ENCODE measurements around the gene STX1B. TPM values are rescaled to one million over a fixed set of nuclear protein-coding genes. Genes with fewer than 3 reads are reported as not detected.
A peak's percentile ranks its signal among the peaks of the same experiment; 100 is the strongest.

Gene STX1B
- total RNA-seq, 3 donors from 2014 or later (not counting 1 experiment from before 2014, with no cell fraction given): 0.14 to 1.6 (median 0.32) TPM

DNA sequence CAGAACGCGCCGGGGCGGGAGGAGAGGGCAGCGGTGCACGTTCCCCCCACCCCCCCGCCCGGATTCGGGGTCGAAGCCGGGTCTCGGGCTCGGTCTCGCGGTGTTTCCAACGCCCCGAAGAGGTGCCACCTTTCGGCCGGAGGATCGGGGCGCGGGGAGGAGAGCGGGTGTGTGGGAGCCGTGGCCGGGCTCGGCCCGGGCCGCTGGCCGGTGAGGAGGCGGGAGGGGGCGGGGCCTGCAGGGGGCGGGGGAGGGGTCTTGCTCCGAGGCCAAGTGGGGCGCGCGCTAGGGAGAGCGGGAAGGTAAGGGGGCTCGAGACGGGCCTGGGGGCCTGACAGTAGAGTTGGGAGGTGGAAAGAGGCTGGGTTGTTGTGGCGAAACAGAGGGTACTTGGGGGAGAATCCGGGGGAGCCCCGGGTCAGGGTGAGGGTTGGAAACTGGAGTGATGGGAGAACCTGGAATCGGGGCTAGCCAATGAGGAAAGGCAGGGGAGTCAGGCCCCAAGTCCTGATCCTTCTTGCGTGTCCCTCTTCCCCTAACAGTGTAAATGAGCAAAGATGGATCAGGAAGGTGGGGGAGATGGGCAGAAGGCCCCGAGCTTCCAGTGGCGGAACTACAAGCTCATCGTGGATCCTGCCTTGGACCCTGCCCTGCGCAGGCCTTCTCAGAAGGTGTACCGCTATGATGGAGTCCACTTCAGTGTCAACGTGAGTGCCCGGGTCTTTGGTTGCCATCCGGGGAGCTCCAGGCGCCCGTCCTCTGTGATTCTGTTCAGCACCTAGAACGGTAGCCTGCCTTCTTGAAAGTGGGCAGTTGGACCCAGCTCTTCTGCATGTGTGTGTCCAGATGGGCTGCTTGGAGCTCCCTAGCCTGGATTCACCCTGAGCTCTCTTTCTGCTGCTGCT lies 52.0 kb downstream of the STX1B start:
- H3K27ac Mint-ChIP-seq: peak overlapping the region; percentile 72 to 93
- Histone ChIP-seq H3K4me3 (ENCODE audit: low read length) (peak overlapping the region; percentile 45), H3K9me3 (ENCODE audit: control insufficient read depth, insufficient read depth, low read length) (no peaks in the 10 kb centered on the region), H3K27me3 (ENCODE audit: control insufficient read depth, insufficient read depth, low read length) (no peaks in the 10 kb centered on the region), H3K4me1 (ENCODE audit: control insufficient read depth, insufficient read depth, low read length) (peaks cover 24% of the 10 kb centered on the region), H3K36me3 (ENCODE audit: control insufficient read depth, insufficient read depth, low read length) (peaks cover 41% of the 10 kb centered on the region), H3K27ac (ENCODE audit: low read length) (peak overlapping the region; percentile 16)
- ATAC-seq (peak; percentile 19 to 53 (median 39)), DNase-seq (peak in 1 of 2 donors; percentile 82)
- no peaks in the 10 kb centered on the region for H3K9me3 Mint-ChIP-seq
- no peaks in the 10 kb centered on the region for H3K27me3 Mint-ChIP-seq (ENCODE audit: low read depth in 2 of 2)
- 18% methylated on average over 50 of the region's 55 CpGs for WGBS (ENCODE audit: insufficient coverage)
- H3K36me3 Mint-ChIP-seq: peaks cover 6% of the 10 kb centered on the region
- intact Hi-C loops (cut with micrococcal nuclease): no loop called here
- H3K4me3 Mint-ChIP-seq: peak overlapping the region; percentile 92
- TF ChIP-seq, protein P1, sequence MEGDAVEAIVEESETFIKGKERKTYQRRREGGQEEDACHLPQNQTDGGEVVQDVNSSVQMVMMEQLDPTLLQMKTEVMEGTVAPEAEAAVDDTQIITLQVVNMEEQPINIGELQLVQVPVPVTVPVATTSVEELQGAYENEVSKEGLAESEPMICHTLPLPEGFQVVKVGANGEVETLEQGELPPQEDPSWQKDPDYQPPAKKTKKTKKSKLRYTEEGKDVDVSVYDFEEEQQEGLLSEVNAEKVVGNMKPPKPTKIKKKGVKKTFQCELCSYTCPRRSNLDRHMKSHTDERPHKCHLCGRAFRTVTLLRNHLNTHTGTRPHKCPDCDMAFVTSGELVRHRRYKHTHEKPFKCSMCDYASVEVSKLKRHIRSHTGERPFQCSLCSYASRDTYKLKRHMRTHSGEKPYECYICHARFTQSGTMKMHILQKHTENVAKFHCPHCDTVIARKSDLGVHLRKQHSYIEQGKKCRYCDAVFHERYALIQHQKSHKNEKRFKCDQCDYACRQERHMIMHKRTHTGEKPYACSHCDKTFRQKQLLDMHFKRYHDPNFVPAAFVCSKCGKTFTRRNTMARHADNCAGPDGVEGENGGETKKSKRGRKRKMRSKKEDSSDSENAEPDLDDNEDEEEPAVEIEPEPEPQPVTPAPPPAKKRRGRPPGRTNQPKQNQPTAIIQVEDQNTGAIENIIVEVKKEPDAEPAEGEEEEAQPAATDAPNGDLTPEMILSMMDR (IDR thresholded peaks at IDR 0.05): no peak
- peaks cover 30 to 32% of the 10 kb centered on the region in 2 donors for H3K4me1 Mint-ChIP-seq

DNA sequence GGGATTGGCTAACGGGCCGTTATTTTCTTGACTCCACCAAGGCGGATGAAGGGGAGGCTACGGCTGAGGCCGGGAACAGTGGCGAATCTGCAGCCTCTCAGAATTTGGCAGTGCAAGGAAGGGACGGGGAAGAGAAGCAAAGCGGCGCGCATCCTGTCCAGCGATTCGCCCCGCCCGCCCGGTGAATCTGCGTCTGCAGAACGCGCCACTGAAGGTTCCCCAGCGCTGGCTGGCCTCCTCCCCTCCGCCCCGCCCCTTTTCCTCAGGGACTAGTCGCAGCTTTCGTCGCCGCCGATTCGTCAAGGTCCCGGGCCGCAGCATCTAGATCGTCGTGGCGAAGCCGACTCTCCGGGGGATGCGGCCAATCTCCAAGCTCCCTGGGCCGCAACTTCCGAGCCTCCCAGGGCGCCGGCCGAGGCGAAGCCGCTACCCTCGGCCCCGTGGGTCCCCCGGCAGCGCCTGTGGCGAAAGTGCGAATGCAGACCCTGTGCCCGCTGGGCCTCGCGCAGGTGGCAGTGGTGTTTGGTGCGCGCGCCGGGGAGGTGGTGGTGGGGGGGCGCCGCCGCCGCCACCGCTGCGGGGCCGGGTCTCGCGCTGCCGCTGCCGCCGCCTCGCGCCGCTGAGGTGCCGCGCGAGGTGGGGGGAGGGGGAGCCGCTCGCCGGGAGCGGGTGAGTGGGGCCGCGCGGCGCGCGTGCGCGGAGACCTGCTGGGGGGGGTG lies 52.8 kb downstream of the STX1B start, which contains the start of gene SETD1A:
TSS of gene SETD1A (plus strand) at position 299 of the 719 bp plus-strand sequence. CDS start 978 bp downstream, outside the sequence.
- DNase-seq (peak; percentile 95 to 98), ATAC-seq (peak; percentile 88 to 95 (median 90))
- no peaks in the 10 kb centered on the region for H3K27me3 Mint-ChIP-seq (ENCODE audit: low read depth in 2 of 2)
- Histone ChIP-seq H3K4me3 (ENCODE audit: low read length) (peak within 1 kb of the TSS; percentile 71), H3K4me1 (ENCODE audit: control insufficient read depth, insufficient read depth, low read length) (peaks cover 24% of the 10 kb centered on the region), H3K27ac (ENCODE audit: low read length) (peak within 1 kb of the TSS; percentile 99), H3K36me3 (ENCODE audit: control insufficient read depth, insufficient read depth, low read length) (peaks cover 33% of the 10 kb centered on the region), H3K9me3 (ENCODE audit: control insufficient read depth, insufficient read depth, low read length) (no peaks in the 10 kb centered on the region), H3K27me3 (ENCODE audit: control insufficient read depth, insufficient read depth, low read length) (no peaks in the 10 kb centered on the region)
- intact Hi-C loops (cut with micrococcal nuclease): loop anchor here (2.0 kb wide), 1 partner anchor 35 kb away; the partner anchor contains the start of gene FBXL19
- peak within 1 kb of the TSS; percentile 93 to 94 for H3K27ac Mint-ChIP-seq
- H3K4me1 Mint-ChIP-seq: peaks cover 30 to 34% of the 10 kb centered on the region in 2 donors
- TF ChIP-seq, protein P1 (IDR thresholded peaks at IDR 0.05): no peak
- no peaks in the 10 kb centered on the region for H3K9me3 Mint-ChIP-seq
- under 1% methylated on average over 85 of the region's 85 CpGs for WGBS (ENCODE audit: insufficient coverage)
- H3K36me3 Mint-ChIP-seq: peaks cover 6% of the 10 kb centered on the region
- H3K4me3 Mint-ChIP-seq: peak within 1 kb of the TSS; percentile 94

DNA sequence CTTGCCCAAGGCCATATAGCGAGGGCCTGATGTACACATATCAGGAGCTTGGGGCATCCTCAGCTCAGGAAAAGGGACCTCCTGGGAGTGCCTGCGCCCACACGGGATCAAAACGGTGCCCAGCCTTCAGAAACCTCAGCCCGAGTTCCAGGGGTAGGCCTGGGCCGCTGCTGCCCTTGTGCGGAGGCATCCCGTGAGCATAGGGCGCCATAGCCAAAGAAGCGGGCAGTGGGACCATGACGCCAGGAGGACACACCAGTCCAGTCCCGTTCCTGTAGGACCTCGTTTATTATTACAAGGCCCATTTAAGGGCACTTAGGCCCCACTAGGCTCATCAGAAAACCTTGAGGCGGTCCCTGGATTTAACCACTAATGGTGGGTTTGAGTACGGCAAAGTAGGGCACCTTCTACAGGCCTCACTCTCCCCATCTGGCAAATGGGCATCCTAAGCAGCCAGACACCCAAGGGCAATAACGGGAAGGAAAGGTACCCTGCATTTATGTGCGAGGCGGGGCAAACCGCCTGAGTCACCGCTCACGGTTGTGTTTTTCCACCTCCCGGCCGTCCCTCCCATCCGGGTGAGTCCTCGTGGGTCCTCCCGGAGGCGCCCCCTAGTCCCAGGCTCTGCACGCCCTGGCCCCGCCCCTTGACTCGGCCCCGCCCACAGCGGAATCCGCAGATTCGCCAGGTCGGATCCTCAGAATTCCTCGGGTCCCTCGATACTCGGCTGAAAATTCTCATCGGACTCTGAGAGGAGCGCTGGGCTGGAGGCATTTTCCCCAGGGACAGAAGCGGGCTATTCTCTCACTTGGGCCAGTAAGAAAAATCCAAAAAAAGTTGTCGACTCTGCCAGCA lies 53.6 kb downstream of the STX1B start:
- WGBS (ENCODE audit: insufficient coverage): 31% methylated on average over 42 of the region's 42 CpGs
- TF ChIP-seq, protein P1 (IDR thresholded peaks at IDR 0.05): no peak
- no peaks in the 10 kb centered on the region for H3K9me3 ChIP-seq (ENCODE audit: control insufficient read depth, insufficient read depth, low read length)
- Mint-ChIP-seq H3K4me3 (peak overlapping the region; percentile 94), H3K27me3 (ENCODE audit: low read depth in 2 of 2) (no peaks in the 10 kb centered on the region), H3K9me3 (no peaks in the 10 kb centered on the region), H3K4me1 (peaks cover 30 to 34% of the 10 kb centered on the region in 2 donors), H3K36me3 (peaks cover 6% of the 10 kb centered on the region), H3K27ac (peak overlapping the region; percentile 93 to 94)
- peak overlapping the region; percentile 99 for H3K27ac ChIP-seq (ENCODE audit: low read length)
- intact Hi-C loops (cut with micrococcal nuclease): loop anchor here (2.0 kb wide), 1 partner anchor 34 kb away; the partner anchor contains the start of gene FBXL19
- H3K36me3 ChIP-seq (ENCODE audit: control insufficient read depth, insufficient read depth, low read length): peaks cover 27% of the 10 kb centered on the region
- peak; percentile 56 to 69 (median 58) for ATAC-seq
- H3K27me3 ChIP-seq (ENCODE audit: control insufficient read depth, insufficient read depth, low read length): no peaks in the 10 kb centered on the region
- peak; percentile 77 to 89 for DNase-seq
- H3K4me3 ChIP-seq (ENCODE audit: low read length): peak overlapping the region; percentile 71
- H3K4me1 ChIP-seq (ENCODE audit: control insufficient read depth, insufficient read depth, low read length): peaks cover 24% of the 10 kb centered on the region
